ENCODE results near the gene SHKBP1.

The SHKBP1 gene

GRCh38 chr19:40598121-40598917 is 21.6 kb downstream of the SHKBP1 start:
- H3K9ac ChIP-seq (ENCODE audit: low read length): no peak overlapping the region
- H2AFZ ChIP-seq (ENCODE audit: low read depth, low read length): no peak overlapping the region; the same call in 1 of the 2 replicates
- H3K4me1 ChIP-seq (ENCODE audit: low read length): peaks cover 41% of the 10 kb centered on the region
- peaks cover 21% of the 10 kb centered on the region for H3K27me3 ChIP-seq (ENCODE audit: low read depth, low read length)
- H3K4me2 ChIP-seq (ENCODE audit: low read length): peak overlapping the region; percentile 59
- peak; percentile 98 for TF ChIP-seq CTCF (IDR thresholded peaks at IDR 0.05; ENCODE audit: low read depth, low read length)
- no peak for TF ChIP-seq EZH2phosphoT487 (IDR thresholded peaks at IDR 0.05; ENCODE audit: low read depth)
- no peaks in the 10 kb centered on the region for H3K9me3 ChIP-seq (ENCODE audit: insufficient read depth, low read length)
- H3K36me3 ChIP-seq (replicated peaks; ENCODE audit: low read depth, low read length): no peaks in the 10 kb centered on the region
- peak overlapping the region; percentile 39 for H3K4me3 ChIP-seq (ENCODE audit: low read length)
- H3K79me2 ChIP-seq (ENCODE audit: low read length): no peaks in the 10 kb centered on the region
- H4K20me1 ChIP-seq (ENCODE audit: insufficient read depth, low read length): no peaks in the 10 kb centered on the region
- H3K27ac ChIP-seq (ENCODE audit: low read length): no peak overlapping the region

GRCh38 chr19:40598918-40599307 is 22.2 kb downstream of the SHKBP1 start:
- H3K27ac ChIP-seq (ENCODE audit: low read length): no peak overlapping the region

GRCh38 chr19:40599331-40599901 is 22.7 kb downstream of the SHKBP1 start:
- no peak overlapping the region for H3K4me3 ChIP-seq (ENCODE audit: low read length)
- TF ChIP-seq CTCF (IDR thresholded peaks at IDR 0.05; ENCODE audit: low read depth, low read length) (no peak), EZH2phosphoT487 (IDR thresholded peaks at IDR 0.05; ENCODE audit: low read depth) (no peak)
- H4K20me1 ChIP-seq (ENCODE audit: insufficient read depth, low read length): no peaks in the 10 kb centered on the region
- peaks cover 21% of the 10 kb centered on the region for H3K27me3 ChIP-seq (ENCODE audit: low read depth, low read length)
- H3K79me2 ChIP-seq (ENCODE audit: low read length): no peaks in the 10 kb centered on the region
- H3K36me3 ChIP-seq (replicated peaks; ENCODE audit: low read depth, low read length): no peaks in the 10 kb centered on the region
- H3K27ac ChIP-seq (ENCODE audit: low read length): no peak overlapping the region
- H2AFZ ChIP-seq (ENCODE audit: low read depth, low read length): no peak overlapping the region
- H3K9me3 ChIP-seq (ENCODE audit: insufficient read depth, low read length): no peaks in the 10 kb centered on the region
- peak overlapping the region; percentile 1; the same call in 1 of the 2 replicates for H3K4me2 ChIP-seq (ENCODE audit: low read length)
- no peak overlapping the region for H3K9ac ChIP-seq (ENCODE audit: low read length)
- peaks cover 48% of the 10 kb centered on the region for H3K4me1 ChIP-seq (ENCODE audit: low read length)

More at GRCh38 chr19:40598918-40599307, 22.2 kb downstream of the SHKBP1 start:
- no peak for TF ChIP-seq CTCF (IDR thresholded peaks at IDR 0.05; ENCODE audit: low read depth, low read length)
- no peak for TF ChIP-seq EZH2phosphoT487 (IDR thresholded peaks at IDR 0.05; ENCODE audit: low read depth)
- Histone ChIP-seq H3K27me3 (ENCODE audit: low read depth, low read length) (peaks cover 21% of the 10 kb centered on the region), H3K9ac (ENCODE audit: low read length) (no peak overlapping the region), H4K20me1 (ENCODE audit: insufficient read depth, low read length) (no peaks in the 10 kb centered on the region), H3K36me3 (replicated peaks; ENCODE audit: low read depth, low read length) (no peaks in the 10 kb centered on the region), H3K79me2 (ENCODE audit: low read length) (no peaks in the 10 kb centered on the region), H3K4me1 (ENCODE audit: low read length) (peaks cover 44% of the 10 kb centered on the region), H3K4me3 (ENCODE audit: low read length) (no peak overlapping the region), H3K4me2 (ENCODE audit: low read length) (no peak overlapping the region), H2AFZ (ENCODE audit: low read depth, low read length) (no peak overlapping the region), H3K9me3 (ENCODE audit: insufficient read depth, low read length) (no peaks in the 10 kb centered on the region)

GRCh38 chr19:40599902-40600569 is 23.4 kb downstream of the SHKBP1 start:
- peaks cover 49% of the 10 kb centered on the region for H3K4me1 ChIP-seq (ENCODE audit: low read length)
- no peak overlapping the region for H2AFZ ChIP-seq (ENCODE audit: low read depth, low read length)
- peak overlapping the region; percentile 1 for H3K4me2 ChIP-seq (ENCODE audit: low read length)

More at GRCh38 chr19:40599902-40600569, 23.4 kb downstream of the SHKBP1 start:
- H3K79me2 ChIP-seq (ENCODE audit: low read length): no peaks in the 10 kb centered on the region
- no peak overlapping the region for H3K27ac ChIP-seq (ENCODE audit: low read length)
- no peak for TF ChIP-seq CTCF (IDR thresholded peaks at IDR 0.05; ENCODE audit: low read depth, low read length)
- TF ChIP-seq EZH2phosphoT487 (IDR thresholded peaks at IDR 0.05; ENCODE audit: low read depth): no peak
- no peak overlapping the region for H3K4me3 ChIP-seq (ENCODE audit: low read length)
- H4K20me1 ChIP-seq (ENCODE audit: insufficient read depth, low read length): no peaks in the 10 kb centered on the region
- H3K27me3 ChIP-seq (ENCODE audit: low read depth, low read length): peaks cover 21% of the 10 kb centered on the region
- H3K9me3 ChIP-seq (ENCODE audit: insufficient read depth, low read length): no peaks in the 10 kb centered on the region
- no peak overlapping the region for H3K9ac ChIP-seq (ENCODE audit: low read length)
- no peaks in the 10 kb centered on the region for H3K36me3 ChIP-seq (replicated peaks; ENCODE audit: low read depth, low read length)

Measured in OCI-LY3 (cell line).